Activated naive CD4-positive, alpha-beta T cell treated with anti-CD3 and anti-CD28 coated beads, Interleukin-2, amount 10 ng/mL, durations not matched to agents 7 days and 5 days (primary cell): ENCODE results near the gene FBXO28.

Experiments
- CTCF ChIA-PET: fragments of 350-600 bp; sonication (Branson Sonifier 250); formaldehyde crosslinking; loops from one replicate; lab custom pipeline; 2021; ENCODE audit warnings: antibody characterized with exemption; lab: Charles Lee
- DNase-seq: peaks from one replicate; pipeline ENCODE4 v3.0.0-alpha.2; 2020
- H3K27ac Mint-ChIP-seq: one replicate; pipeline ENCODE4 v1.8.0; 2021; ENCODE audit warnings: mild to moderate bottlenecking, moderate library complexity, mixed read lengths
- H3K27me3 Mint-ChIP-seq: one replicate; pipeline ENCODE4 v1.8.0; 2021; ENCODE audit warnings: mild to moderate bottlenecking, mixed read lengths
- H3K36me3 Mint-ChIP-seq: one replicate; pipeline ENCODE4 v1.8.0; 2021; ENCODE audit warnings: mixed read lengths
- H3K4me1 Mint-ChIP-seq: one replicate; pipeline ENCODE4 v1.8.0; 2021; ENCODE audit warnings: mixed read lengths
- H3K4me3 Mint-ChIP-seq: one replicate; pipeline ENCODE4 v1.8.0; 2021; ENCODE audit warnings: mild to moderate bottlenecking, moderate library complexity, mixed read lengths
- H3K9me3 Mint-ChIP-seq: one replicate; pipeline ENCODE4 v1.8.0; 2021; ENCODE audit warnings: mixed read lengths

Gene FBXO28

GRCh38 chr1:224177356-224177999 lies 63.6 kb downstream of the FBXO28 start:
- CTCF ChIA-PET: no interaction called here
- peaks cover 37% of the 10 kb centered on the region for H3K27me3 Mint-ChIP-seq
- peaks cover 27% of the 10 kb centered on the region for H3K4me1 Mint-ChIP-seq
- no peak for DNase-seq
- H3K4me3 Mint-ChIP-seq: no peak overlapping the region
- peaks cover 6% of the 10 kb centered on the region for H3K36me3 Mint-ChIP-seq
- H3K27ac Mint-ChIP-seq: no peak overlapping the region
- H3K9me3 Mint-ChIP-seq: no peaks in the 10 kb centered on the region

- Mint-ChIP-seq H3K9me3 (no peaks in the 10 kb centered on the region), H3K36me3 (peaks cover 6% of the 10 kb centered on the region), H3K4me1 (peaks cover 28% of the 10 kb centered on the region), H3K27ac (no peak overlapping the region), H3K27me3 (peaks cover 33% of the 10 kb centered on the region), H3K4me3 (no peak overlapping the region)
- DNase-seq: no peak
- CTCF ChIA-PET: interaction anchor here (1.1 kb wide), 1 partner anchor 9 kb away, joined by 4 read pairs; no protein-coding TSS in a partner anchor
These were observed 65.0 kb downstream of the FBXO28 start for GRCh38 chr1:224178894-224179293.

- Mint-ChIP-seq H3K9me3 (no peaks in the 10 kb centered on the region), H3K4me1 (peaks cover 40% of the 10 kb centered on the region), H3K27me3 (peaks cover 19% of the 10 kb centered on the region), H3K4me3 (peak overlapping the region; percentile 79), H3K27ac (peak overlapping the region; percentile 99), H3K36me3 (peaks cover 22% of the 10 kb centered on the region)
- CTCF ChIA-PET: interaction anchor here (0.7 kb wide), 1 partner anchor 19 kb away, joined by 3 read pairs; no protein-coding TSS in a partner anchor
- no peak for DNase-seq
These were observed 67.0 kb downstream of the FBXO28 start for GRCh38 chr1:224180783-224181452.

GRCh38 chr1:224181453-224181810 lies 67.5 kb downstream of the FBXO28 start:
- H3K4me1 Mint-ChIP-seq: peaks cover 43% of the 10 kb centered on the region
- no peak for DNase-seq
- CTCF ChIA-PET: interaction anchor here (2.0 kb wide), 1 partner anchor 12 kb away, joined by 4 read pairs; no protein-coding TSS in a partner anchor
- peaks cover 24% of the 10 kb centered on the region for H3K36me3 Mint-ChIP-seq
- peak overlapping the region; percentile 79 for H3K4me3 Mint-ChIP-seq
- peaks cover 18% of the 10 kb centered on the region for H3K27me3 Mint-ChIP-seq
- H3K27ac Mint-ChIP-seq: peak overlapping the region; percentile 99
- no peaks in the 10 kb centered on the region for H3K9me3 Mint-ChIP-seq

GRCh38 chr1:224182057-224182865 lies 68.3 kb downstream of the FBXO28 start:
- DNase-seq: peak; percentile 76
- Mint-ChIP-seq H3K9me3 (no peaks in the 10 kb centered on the region), H3K4me3 (peak overlapping the region; percentile 79), H3K27me3 (peaks cover 18% of the 10 kb centered on the region), H3K27ac (peak overlapping the region; percentile 99), H3K4me1 (peaks cover 50% of the 10 kb centered on the region), H3K36me3 (peaks cover 30% of the 10 kb centered on the region)
- CTCF ChIA-PET: interaction anchor here (1.5 to 2.0 kb wide), 2 partner anchors 11 to 12 kb away, joined by 4 read pairs; no protein-coding TSS in a partner anchor

GRCh38 chr1:224182866-224183590 lies 69.1 kb downstream of the FBXO28 start, which contains the start of gene DEGS1:
TSS of gene DEGS1 (plus strand) at chr1:224183240. CDS start at chr1:224183337, 97 bp downstream.
- Mint-ChIP-seq H3K27ac (peak within 1 kb of the TSS; percentile 99), H3K4me3 (peak within 1 kb of the TSS; percentile 93), H3K27me3 (peaks cover 14% of the 10 kb centered on the region), H3K9me3 (no peaks in the 10 kb centered on the region), H3K4me1 (peaks cover 55% of the 10 kb centered on the region), H3K36me3 (peaks cover 34% of the 10 kb centered on the region)
- DNase-seq: peak; percentile 87
- CTCF ChIA-PET: interaction anchor here (0.6 to 2.0 kb wide), 3 partner anchors 10 to 194 kb away, joined by 3 to 4 read pairs (median 4); no protein-coding TSS in a partner anchor

GRCh38 chr1:224183591-224184312 lies 69.8 kb downstream of the FBXO28 start:
- Mint-ChIP-seq H3K27me3 (peaks cover 14% of the 10 kb centered on the region), H3K9me3 (no peaks in the 10 kb centered on the region), H3K27ac (peak overlapping the region; percentile 94), H3K4me3 (peak overlapping the region; percentile 93), H3K4me1 (peaks cover 61% of the 10 kb centered on the region), H3K36me3 (peaks cover 39% of the 10 kb centered on the region)
- CTCF ChIA-PET: interaction anchor here (0.7 to 2.0 kb wide), 3 partner anchors 9 to 1071 kb away, joined by 3 to 4 read pairs (median 4); no protein-coding TSS in a partner anchor
- peak; percentile 68 for DNase-seq

GRCh38 chr1:224185208-224185607 lies 71.3 kb downstream of the FBXO28 start:
- H3K9me3 Mint-ChIP-seq: no peaks in the 10 kb centered on the region
- no peak for DNase-seq
- H3K4me3 Mint-ChIP-seq: peak overlapping the region; percentile 93
- peak overlapping the region; percentile 94 for H3K27ac Mint-ChIP-seq
- H3K36me3 Mint-ChIP-seq: peaks cover 50% of the 10 kb centered on the region
- CTCF ChIA-PET: interaction anchor here (1.1 kb wide), 1 partner anchor 69 kb away, joined by 3 read pairs; no protein-coding TSS in a partner anchor
- H3K27me3 Mint-ChIP-seq: peaks cover 10% of the 10 kb centered on the region
- H3K4me1 Mint-ChIP-seq: peaks cover 69% of the 10 kb centered on the region

GRCh38 chr1:224188286-224188685 lies 74.4 kb downstream of the FBXO28 start:
- Mint-ChIP-seq H3K9me3 (no peaks in the 10 kb centered on the region), H3K4me1 (peaks cover 58% of the 10 kb centered on the region), H3K4me3 (no peak overlapping the region), H3K27me3 (no peaks in the 10 kb centered on the region), H3K36me3 (peaks cover 60% of the 10 kb centered on the region), H3K27ac (peak overlapping the region; percentile 38)
- CTCF ChIA-PET: no interaction called here
- no peak for DNase-seq

GRCh38 chr1:224189561-224189960 lies 75.7 kb downstream of the FBXO28 start:
- CTCF ChIA-PET: no interaction called here
- no peak for DNase-seq
- Mint-ChIP-seq H3K4me1 (peaks cover 52% of the 10 kb centered on the region), H3K27ac (no peak overlapping the region), H3K9me3 (no peaks in the 10 kb centered on the region), H3K4me3 (no peak overlapping the region), H3K27me3 (no peaks in the 10 kb centered on the region), H3K36me3 (peaks cover 64% of the 10 kb centered on the region)

GRCh38 chr1:224192082-224192788 lies 78.3 kb downstream of the FBXO28 start:
- H3K27ac Mint-ChIP-seq: peak overlapping the region; percentile 76
- CTCF ChIA-PET: interaction anchor here (0.6 to 1.9 kb wide), 8 partner anchors 10 to 364 kb away, joined by 3 to 6 read pairs (median 4); partner anchors contain the start of gene DEGS1
- H3K36me3 Mint-ChIP-seq: peaks cover 56% of the 10 kb centered on the region
- no peak for DNase-seq
- no peaks in the 10 kb centered on the region for H3K27me3 Mint-ChIP-seq
- no peak overlapping the region for H3K4me3 Mint-ChIP-seq
- H3K9me3 Mint-ChIP-seq: no peaks in the 10 kb centered on the region
- peaks cover 31% of the 10 kb centered on the region for H3K4me1 Mint-ChIP-seq

- Mint-ChIP-seq H3K4me1 (peaks cover 23% of the 10 kb centered on the region), H3K9me3 (no peaks in the 10 kb centered on the region), H3K27me3 (no peaks in the 10 kb centered on the region), H3K27ac (no peak overlapping the region), H3K4me3 (no peak overlapping the region), H3K36me3 (peaks cover 50% of the 10 kb centered on the region)
- DNase-seq: no peak
- CTCF ChIA-PET: interaction anchor here (0.7 to 1.9 kb wide), 5 partner anchors 10 to 117 kb away, joined by 3 to 6 read pairs (median 4); partner anchors contain the start of gene DEGS1
These were observed 79.5 kb downstream of the FBXO28 start for GRCh38 chr1:224193319-224193966.
